Heart left ventricle (tissue), 16 donors: ENCODE measurements around the gene GAS7. TPM values are rescaled to one million over a fixed set of nuclear protein-coding genes. Genes with fewer than 3 reads are reported as not detected.

Experiments used
- ATAC-seq, 4 donors: fragments of 200-7000 bp; cut with Tn5 transposase; one replicate each; pipeline ENCODE4 v1.9.1; 2020 to 2022; ENCODE audit warnings: moderate library complexity in 4 of 4, mild to moderate bottlenecking in 3 of 4, moderate number of reproducible peaks in 1 of 4
- DNase-seq, 5 donors: peaks; one replicate each; pipeline ENCODE4 v3.0.0-alpha.2; 2020
- H3K27ac ChIP-seq, 12 donors: fragments of 200-600 bp; sonication (generic) in 4 of 12; one replicate each; pipeline versions ENCODE4 v1.5.0 to v1.8.0; 2016 to 2022; ENCODE audit warnings: mild to moderate bottlenecking in 2 of 12
- H3K27me3 ChIP-seq, 9 donors: fragments of 200-600 bp; sonication (generic) in 2 of 9; one replicate each; pipeline versions ENCODE4 v1.5.1 to v1.8.0; 2016 to 2022; ENCODE audit warnings: mild to moderate bottlenecking in 3 of 9
- H3K36me3 ChIP-seq, 9 donors: fragments of 200-600 bp; sonication (generic) in 2 of 9; one replicate each; pipeline versions ENCODE4 v1.5.0 to v1.8.0; 2018 to 2022; ENCODE audit warnings: mild to moderate bottlenecking in 2 of 9
- H3K4me1 ChIP-seq, 12 donors: fragments of 200-600 bp; sonication (generic) in 4 of 12; one replicate each; pipeline versions ENCODE4 v1.5.0 to v1.8.0; 2016 to 2022; ENCODE audit warnings: mild to moderate bottlenecking in 3 of 12
- H3K4me3 ChIP-seq, 12 donors: fragments of 200-600 bp; sonication (generic) in 4 of 12; one replicate each; pipeline versions ENCODE4 v1.5.0 to v1.8.0; 2017 to 2022; ENCODE audit warnings: mild to moderate bottlenecking in 9 of 12, moderate library complexity in 4 of 12
- H3K9me3 ChIP-seq, 12 donors: fragments of 200-600 bp; sonication (generic) in 4 of 12; one replicate each; pipeline versions ENCODE4 v1.5.0 to v1.8.0; 2016 to 2022; ENCODE audit warnings: mild to moderate bottlenecking in 1 of 12
- CTCF ChIP-seq, 12 donors: fragments of 200-600 bp; sonication (generic) in 4 of 12; IDR thresholded peaks; one replicate each; pipeline versions ENCODE4 v1.5.0 to v1.8.0; 2018 to 2022; ENCODE audit warnings: antibody characterized with exemption in 12 of 12, mild to moderate bottlenecking in 5 of 12
- POLR2A ChIP-seq, 2 donors: fragments of 450-650 bp; IDR thresholded peaks; one replicate each; pipeline ENCODE4 v1.6.1; 2017; ENCODE audit warnings: antibody characterized with exemption in 2 of 2, mild to moderate bottlenecking in 2 of 2, moderate library complexity in 2 of 2
- WGBS, 4 donors: extraction: QIAGEN DNeasy Blood & Tissue Kit in 2 of 4; methylation state at CpG; one replicate each; pipeline versions ENCODE4 v1.1.5 to v1.1.7; 2013 to 2018; 5-methylcytosine and 5-hydroxymethylcytosine counted together
- intact Hi-C, 10 donors: fragments of 100-400 bp; cut with DNase I; formaldehyde crosslinking; loops; one replicate each; pipeline versions ENCODE4 v1.11.1 to v1.14.2; 2022
- polyA plus RNA-seq, 2 donors: library from polyadenylated mRNA; stranded (reverse); fragments of 200-250 nt; gene quantifications; one replicate each; pipeline ENCODE4 v1.2.3, GENCODE V29; 2013
- total RNA-seq, 9 donors: library from RNA; depleted of rRNA in 2 of 9; stranded (reverse); fragments of >200 nt in 2 of 9; fragmentation: NEBNext Ultra II Directional in 3 of 9; extraction: Animal tissue kit (Norgen Biotek cat#: 25700) in 3 of 9; gene quantifications; one replicate each; pipeline versions ENCODE4 v1.1.0 to v1.2.4, GENCODE V29; 2016 to 2023
- donor health status: ischemic (EF 13 %, LVEDD 7.1; RV severe dilation, severe dysfunction).
- donor health status: healthy with polysubstance abuse.
- donor health status: DM: no; HTN: yes; CAD: no.
- donor health status: DM: no; HTN: no; CAD: no.
- donor health status: ischemic (EF 25% LVEDD 6.9; RV normal size, moderate dysfunction).
- donor health status: ischemic (EF 25% LVEDD 5.7; RV mildly dilated, moderate dysfunction).
- donor health status: healthy.
- donor health status: DM: yes; HTN: yes; CAD: no.
- donor health status: ischemic (EF 35%, LVEDD 5.7; RV mildly dilated, moderate dysfunction).
- donor health status: nonischemic (EF 11% LVEDD 7.7; RV severe dilation, severe dysfunction).
- donor health status: DM: yes; HTN: yes; CAD: no.
- donor health status: PGD.
- donor health status: ischemic (EF 29% LVEDD 5.4; RV normal size, mild dysfunction).
- donor health status: nonischemic (EF 23%, LVEDD 6.1; RV moderate dilation, normal function).

Gene GAS7
- total and polyA plus RNA-seq, 11 donors = 19.4 to 86.5 (median 65.1) TPM

GRCh38 chr17:10116753-10117420 lies 81.5 kb downstream of the GAS7 start:
- intact Hi-C loops = loop anchor here in 2 of 10 donors (5.0 to 10.0 kb wide), 3 partner anchors 78 to 175 kb away; partner anchors contain the start of gene GAS7 (in 2 of the 2)
- TF ChIP-seq POLR2A (IDR thresholded peaks at IDR 0.05) (no peak), CTCF (IDR thresholded peaks at IDR 0.05) (no peak)
- WGBS, 4 donors = 60 to 68% (median 66%) methylated on average over 5 of the region's 5 CpGs

GRCh38 chr17:10116267-10116666 lies 82.1 kb downstream of the GAS7 start:
- Histone ChIP-seq H3K9me3 (no peaks in the 10 kb centered on the region), H3K4me1 (peaks cover 0 to 93% (median 56%) of the 10 kb centered on the region in 12 donors), H3K27me3 (no peaks in the 10 kb centered on the region), H3K27ac (peak overlapping the region in 11 of 12 donors; percentile 72 to 96 (median 94)), H3K4me3 (no peak overlapping the region), H3K36me3 (no peaks in the 10 kb centered on the region)
- TF ChIP-seq CTCF (IDR thresholded peaks at IDR 0.05) = no peak
- TF ChIP-seq POLR2A (IDR thresholded peaks at IDR 0.05) = no peak
- ATAC-seq (no peak), DNase-seq (no peak)
- 73 to 89% (median 84%) methylated on average over 5 of the region's 5 CpGs for WGBS, 4 donors
- intact Hi-C loops = loop anchor here in 2 of 10 donors (5.0 to 10.0 kb wide), 3 partner anchors 79 to 176 kb away; partner anchors contain the start of gene GAS7 (in 2 of the 2)

More at GRCh38 chr17:10116753-10117420, 81.5 kb downstream of the GAS7 start:
- peaks cover 0 to 98% (median 60%) of the 10 kb centered on the region in 12 donors for H3K4me1 ChIP-seq
- no peaks in the 10 kb centered on the region for H3K36me3 ChIP-seq
- no peak for DNase-seq
- no peak for ATAC-seq
- no peak overlapping the region for H3K4me3 ChIP-seq
- H3K9me3 ChIP-seq = no peaks in the 10 kb centered on the region
- no peaks in the 10 kb centered on the region for H3K27me3 ChIP-seq
- H3K27ac ChIP-seq = peak overlapping the region in 9 of 12 donors; percentile 24 to 96 (median 91)

- intact Hi-C loops = loop anchor here in 2 of 10 donors (5.0 to 10.0 kb wide), 3 partner anchors 79 to 177 kb away; partner anchors contain the start of gene GAS7 (in 2 of the 2)
- Histone ChIP-seq H3K27ac (peak overlapping the region; percentile 72 to 96 (median 92)), H3K36me3 (no peaks in the 10 kb centered on the region), H3K9me3 (no peaks in the 10 kb centered on the region), H3K4me3 (peak overlapping the region in 4 of 12 donors; percentile 13 to 45 (median 32)), H3K4me1 (peaks cover 0 to 85% (median 49%) of the 10 kb centered on the region in 12 donors), H3K27me3 (no peaks in the 10 kb centered on the region)
- TF ChIP-seq POLR2A (IDR thresholded peaks at IDR 0.05) (no peak), CTCF (IDR thresholded peaks at IDR 0.05) (no peak)
- no peak for DNase-seq
- WGBS, 4 donors = 72 to 82% (median 75%) methylated on average over 4 of the region's 4 CpGs
- ATAC-seq = no peak
Observed at GRCh38 chr17:10115536-10115932, 82.9 kb downstream of the GAS7 start.

- 8 to 13% (median 8%) methylated on average over 11 of the region's 11 CpGs for WGBS, 4 donors
- peak overlapping the region in 10 of 12 donors; percentile 3 to 45 (median 28) for H3K4me3 ChIP-seq
Observed at GRCh38 chr17:10114931-10115535, 83.4 kb downstream of the GAS7 start.

More at GRCh38 chr17:10114931-10115535, 83.4 kb downstream of the GAS7 start:
- TF ChIP-seq CTCF (IDR thresholded peaks at IDR 0.05) (no peak), POLR2A (IDR thresholded peaks at IDR 0.05) (no peak)
- Histone ChIP-seq H3K36me3 (no peaks in the 10 kb centered on the region), H3K9me3 (no peaks in the 10 kb centered on the region), H3K27me3 (no peaks in the 10 kb centered on the region), H3K4me1 (peaks cover 0 to 80% (median 45%) of the 10 kb centered on the region in 12 donors), H3K27ac (peak overlapping the region; percentile 72 to 96 (median 92))
- DNase-seq (peak; percentile 91 to 96 (median 94)), ATAC-seq (peak; percentile 77 to 91 (median 91))
- intact Hi-C loops = loop anchor here in 3 of 10 donors (5.0 to 10.0 kb wide), 3 partner anchors 80 to 177 kb away; partner anchors contain the start of gene GAS7 (in 3 of the 3)
